A549 treated with Mapracorat at 1 μM for 4 hours (cell line): ENCODE data around the gene ITGAD. TPM values are rescaled to one million over a fixed set of nuclear protein-coding genes. Genes with fewer than 3 reads are reported as not detected.

Experiments
- total RNA-seq: library from RNA; stranded (reverse); fragments of 200-300 nt; extraction: Qiagen RNA extraction; gene quantifications from 5 replicates; pipeline ENCODE4 v1.2.3, GENCODE V29; 2022

Gene ITGAD
- total RNA-seq = 0.05 to 0.16 TPM (median 0.07 TPM) in 3 of 5 replicates, not detected in the others

GRCh38 chr16:31393056-31393455, at the start of gene ITGAD:
Gene ITGAD (plus strand): TSS chr16:31393335. CDS start chr16:31393361, 26 bp downstream.

DNA sequence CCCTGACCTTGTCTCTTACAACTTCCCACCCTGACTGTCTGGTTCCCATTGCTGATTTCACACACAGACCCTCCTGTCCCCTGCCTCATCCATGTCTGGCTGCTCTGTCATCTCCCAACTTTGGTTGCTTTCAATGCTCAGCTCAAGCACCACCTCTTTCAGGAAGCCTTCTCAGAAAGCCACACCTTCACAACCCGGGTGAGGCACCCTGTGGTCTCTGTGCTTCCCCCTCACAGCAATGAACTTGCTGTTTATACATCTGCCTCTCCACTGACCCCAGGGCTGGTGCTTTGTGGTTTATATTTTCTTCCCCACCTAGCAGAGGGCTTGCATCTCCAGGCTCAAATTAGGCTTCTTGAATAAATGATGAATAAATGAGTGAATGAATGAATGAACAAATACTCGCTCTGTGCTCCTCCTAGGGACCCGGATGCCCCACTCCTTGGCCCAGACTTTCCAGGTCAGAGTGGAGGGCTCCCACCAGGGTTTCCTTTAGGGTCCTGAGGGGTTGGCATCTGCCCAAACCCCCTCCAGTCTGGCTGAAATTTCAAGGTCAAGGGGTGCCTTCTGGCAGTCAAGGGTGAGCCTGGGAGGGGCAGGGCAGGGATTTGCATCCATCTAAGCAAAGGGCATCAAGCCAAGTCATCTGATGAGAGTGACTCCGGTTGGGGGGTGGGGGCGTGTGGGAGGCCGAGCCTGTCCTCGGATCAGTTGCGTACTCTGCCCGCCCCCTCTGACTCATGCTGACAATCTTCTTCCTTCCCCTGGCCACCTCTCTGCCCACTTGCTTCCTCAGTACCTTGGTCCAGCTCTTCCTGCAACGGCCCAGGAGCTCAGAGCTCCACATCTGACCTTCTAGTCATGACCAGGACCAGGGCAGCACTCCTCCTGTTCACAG, 38.5 kb upstream of the ITGAD start, which contains the start of gene ITGAX:
Gene ITGAX (plus strand): TSS at position 783 of the 898 bp plus-strand sequence. CDS start 79 bp downstream, at position 862.

DNA sequence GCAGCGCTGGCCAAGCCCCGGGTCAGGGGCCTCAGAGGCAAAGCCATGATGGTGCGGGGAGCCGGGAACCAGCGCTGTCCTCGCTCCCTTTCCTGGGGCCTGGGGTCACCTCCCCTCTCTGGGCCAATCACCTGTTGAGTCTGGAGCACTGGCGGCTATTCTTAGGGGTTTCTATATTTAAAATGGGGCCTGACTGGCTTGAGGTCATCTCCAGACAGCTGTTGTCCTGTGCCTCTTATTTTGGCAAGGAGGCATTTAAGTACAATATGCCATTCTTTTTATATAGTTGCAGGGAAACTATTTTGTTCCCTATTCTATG, 35.1 kb downstream of the ITGAD start, which contains the start of gene COX6A2:
Gene COX6A2 (minus strand): TSS at position 82 of the 319 bp plus-strand sequence. CDS start 35 bp downstream, at position 47.

DNA sequence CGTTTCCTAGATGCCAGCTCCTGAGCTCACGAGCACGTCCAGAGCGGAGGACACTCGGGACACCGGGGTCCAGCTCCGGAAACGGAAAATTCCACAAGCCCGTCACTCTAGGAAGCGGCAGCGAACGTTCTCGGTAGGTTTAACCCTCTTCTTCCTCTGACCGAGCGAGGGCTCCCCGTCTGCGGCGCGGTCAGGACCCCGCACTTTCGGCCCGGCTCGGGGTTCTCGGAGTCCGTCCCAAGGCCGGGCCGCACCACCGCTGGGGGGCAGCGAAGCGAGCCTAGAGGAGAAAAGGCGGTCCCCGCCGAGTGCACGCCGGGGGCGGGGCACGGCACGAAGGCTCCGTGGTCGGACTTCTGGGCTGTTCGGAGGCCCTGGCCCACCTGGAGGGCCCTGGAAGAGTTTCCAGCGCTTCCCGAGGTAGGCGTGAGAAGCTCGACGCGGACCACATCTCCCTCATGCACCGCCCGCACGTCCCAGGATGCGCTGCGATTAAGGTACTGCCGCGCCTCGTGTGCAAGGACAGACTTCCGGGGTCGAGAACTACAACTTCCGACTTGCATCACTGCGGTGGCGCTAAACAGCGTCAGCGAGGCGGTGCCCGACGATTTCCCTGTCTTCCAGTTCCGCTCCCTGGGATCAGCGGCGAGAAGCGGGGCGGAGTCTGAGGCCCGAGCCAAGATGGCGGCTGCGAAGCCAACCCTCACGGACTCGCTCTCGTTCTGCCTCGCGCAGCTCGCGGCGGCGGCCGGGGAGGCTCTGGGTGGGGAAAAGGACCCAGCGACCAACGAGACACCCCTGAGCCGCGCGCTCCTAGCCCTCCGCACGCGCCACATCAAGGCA, 65.9 kb downstream of the ITGAD start, which contains the start of gene ARMC5:
Gene ARMC5 (plus strand): TSS at position 658 of the 843 bp plus-strand sequence. CDS start 24 bp downstream, at position 682.

DNA sequence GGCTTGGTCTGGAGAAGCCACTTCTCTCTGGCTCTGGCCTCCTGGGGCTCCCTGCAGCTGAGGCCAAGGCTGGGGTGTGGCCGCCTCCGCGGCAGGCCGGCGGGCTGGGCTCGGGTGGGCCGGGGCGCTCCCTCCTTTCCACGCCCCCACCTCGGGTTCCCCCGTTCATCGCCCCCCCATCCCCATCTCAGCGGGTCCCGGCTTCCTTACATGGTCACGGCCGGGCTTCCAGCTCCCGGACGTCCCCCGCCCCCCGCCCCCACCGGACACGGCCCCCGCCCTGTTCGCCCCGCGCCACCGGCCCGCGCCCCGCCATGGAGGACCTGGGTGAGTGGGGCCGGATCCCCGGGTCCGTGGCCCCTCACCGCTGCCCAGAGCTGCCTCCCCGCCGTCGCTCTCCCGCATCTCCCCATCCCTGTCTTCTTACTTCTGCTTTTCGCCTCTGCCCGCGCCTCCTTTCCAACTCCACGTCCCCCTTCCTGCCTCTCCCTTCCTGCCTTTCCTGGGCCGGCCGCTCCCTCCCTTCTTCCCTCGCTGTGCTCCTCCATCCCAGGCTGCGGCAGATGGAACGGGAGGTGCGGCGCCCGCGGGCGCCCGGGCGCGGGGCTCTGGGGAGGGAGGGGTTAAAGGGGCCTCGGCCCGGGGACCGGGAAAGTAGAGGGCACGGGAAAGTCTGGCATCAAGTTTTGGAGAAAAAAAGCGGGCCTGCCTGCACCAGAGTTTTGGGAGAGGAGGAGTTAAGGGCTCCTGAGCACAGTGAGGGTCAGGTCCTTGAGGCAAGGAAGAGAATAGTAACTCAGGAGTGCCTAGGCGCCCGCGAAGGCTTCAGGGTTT, 79.0 kb downstream of the ITGAD start, which contains the start of gene TGFB1I1:
Gene TGFB1I1 (plus strand): TSS at position 278 of the 834 bp plus-strand sequence. CDS start 37 bp downstream, at position 315.

Other genes with a start within 250 kb of the ITGAD start
- 1.1 to 1.6 TPM (median 1.2 TPM) in 5 replicates for gene PRSS36, start 243.3 kb upstream of the ITGAD start, total RNA-seq
- gene FUS, start 213.2 kb upstream of the ITGAD start, total RNA-seq = 503 to 575 TPM (median 524 TPM) in 5 replicates
- 24.2 to 43.2 TPM (median 37.4 TPM) in 5 replicates for gene PYCARD, start 190.6 kb upstream of the ITGAD start, total RNA-seq
- 0.07 to 0.15 TPM (median 0.07 TPM) in 5 replicates for gene TRIM72, start 179.2 kb upstream of the ITGAD start, total RNA-seq
- gene PYDC1, start 176.2 kb upstream of the ITGAD start, total RNA-seq = not detected in 5 replicates
- 1.4 to 2.8 TPM (median 2.1 TPM) in 5 replicates for gene ITGAM, start 133.4 kb upstream of the ITGAD start, total RNA-seq
- 1.1 to 1.6 TPM (median 1.3 TPM) in 5 replicates for gene ITGAX, start 38.2 kb upstream of the ITGAD start, total RNA-seq
- not detected in 5 replicates for gene COX6A2, start 35.0 kb downstream of the ITGAD start, total RNA-seq
- gene ZNF843, start 49.5 kb downstream of the ITGAD start, total RNA-seq = 0.05 to 0.22 TPM (median 0.10 TPM) in 5 replicates
- gene ARMC5, start 66.2 kb downstream of the ITGAD start, total RNA-seq = 5.9 to 14.0 TPM (median 10.2 TPM) in 5 replicates
- 38.0 to 61.9 TPM (median 53.0 TPM) in 5 replicates for gene TGFB1I1, start 78.8 kb downstream of the ITGAD start, total RNA-seq
- gene SLC5A2, start 89.8 kb downstream of the ITGAD start, total RNA-seq = 0.23 to 0.34 TPM (median 0.27 TPM) in 4 of 5 replicates, not detected in the other
- 38.7 to 54.6 TPM (median 49.4 TPM) in 5 replicates for gene RUSF1, start 115.1 kb downstream of the ITGAD start, total RNA-seq
- gene AHSP, start 134.6 kb downstream of the ITGAD start, total RNA-seq = not detected in 5 replicates